HAP-1 (cell line): Measurements from ENCODE around the gene IL1RL1.

Experiments used
- DNase-seq, 2 experiments: peaks; one replicate each; pipeline ENCODE4 v3.0.0-alpha.2; 2016 to 2020; ENCODE audit warnings: low spot score in 2 of 2
- H3K27me3 ChIP-seq: fragments of 250-450 bp; sonication (Bioruptor Pico); 2 replicates; pipeline ENCODE4 v1.5.1; 2020; ENCODE audit warnings: low read depth, mild to moderate bottlenecking, moderate library complexity
- H3K36me3 ChIP-seq: fragments of 250-450 bp; sonication (Bioruptor Pico); replicated peaks from 2 replicates; pipeline ENCODE4 v1.5.1; 2020; ENCODE audit warnings: mild to moderate bottlenecking
- H3K4me1 ChIP-seq: fragments of 250-450 bp; sonication (Bioruptor Pico); 2 replicates; pipeline ENCODE4 v1.5.1; 2020; ENCODE audit warnings: mild to moderate bottlenecking
- H3K4me3 ChIP-seq: fragments of 250-450 bp; sonication (Bioruptor Pico); 2 replicates; pipeline ENCODE4 v1.5.1; 2020; ENCODE audit warnings: mild to moderate bottlenecking, moderate library complexity
- H3K9me3 ChIP-seq: fragments of 250-450 bp; sonication (Bioruptor Pico); 2 replicates; pipeline ENCODE4 v1.5.1; 2020; ENCODE audit warnings: mild to moderate bottlenecking, moderate library complexity
- in situ Hi-C: fragments of 300-500 bp; cut with MboI; formaldehyde crosslinking; loops from 3 replicates; pipeline ENCODE4 v1.14.3; 2020; ENCODE audit warnings: low sequenced_read_pairs, inconsistent platforms, mixed read lengths

The IL1RL1 gene

DNA sequence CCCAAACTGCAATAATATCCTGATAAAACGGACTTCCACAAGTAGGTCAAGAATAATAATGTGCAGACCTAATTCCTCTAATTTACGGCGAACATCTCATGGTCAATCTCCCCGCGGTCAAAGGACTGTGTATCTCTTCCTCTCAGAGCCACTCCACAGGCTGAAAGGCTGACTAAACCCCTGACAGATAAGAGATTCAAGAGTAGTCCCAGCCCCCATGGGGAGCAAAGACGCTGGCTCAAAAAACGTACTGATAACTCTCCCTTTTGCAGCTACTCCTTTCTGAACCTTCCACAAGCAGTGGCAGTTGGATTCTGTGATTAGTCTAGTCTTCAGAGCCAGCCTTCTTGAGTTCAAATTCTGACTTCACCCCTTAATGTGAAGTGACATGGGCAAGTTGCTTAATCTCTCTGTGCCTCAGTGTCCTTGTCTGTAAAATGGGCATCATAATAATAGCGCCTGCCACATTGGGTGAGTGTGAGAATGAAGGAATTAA is 24.6 kb downstream of the IL1RL1 start:
- in situ Hi-C loops = no loop called here
- no peak for DNase-seq
- H3K27me3 ChIP-seq = no peaks in the 10 kb centered on the region
- no peaks in the 10 kb centered on the region for H3K4me1 ChIP-seq
- no peaks in the 10 kb centered on the region for H3K36me3 ChIP-seq
- no peaks in the 10 kb centered on the region for H3K9me3 ChIP-seq
- no peak overlapping the region for H3K4me3 ChIP-seq

- Histone ChIP-seq H3K36me3 (no peaks in the 10 kb centered on the region), H3K4me3 (no peak overlapping the region), H3K9me3 (no peaks in the 10 kb centered on the region), H3K4me1 (no peaks in the 10 kb centered on the region), H3K27me3 (no peaks in the 10 kb centered on the region)
- in situ Hi-C loops = no loop called here
- no peak for DNase-seq
These were observed 25.2 kb downstream of the IL1RL1 start for GRCh38 chr2:102336502-102336945.

- no peaks in the 10 kb centered on the region for H3K36me3 ChIP-seq
- H3K9me3 ChIP-seq = no peaks in the 10 kb centered on the region
- H3K4me3 ChIP-seq = no peak overlapping the region
- no peaks in the 10 kb centered on the region for H3K4me1 ChIP-seq
- no peak for DNase-seq
- in situ Hi-C loops = no loop called here
- no peaks in the 10 kb centered on the region for H3K27me3 ChIP-seq
These were observed 25.6 kb downstream of the IL1RL1 start for GRCh38 chr2:102337012-102337411.

- DNase-seq = no peak
- in situ Hi-C loops = no loop called here
- Histone ChIP-seq H3K9me3 (no peaks in the 10 kb centered on the region), H3K4me1 (no peaks in the 10 kb centered on the region), H3K36me3 (no peaks in the 10 kb centered on the region), H3K27me3 (no peaks in the 10 kb centered on the region), H3K4me3 (no peak overlapping the region)
These were observed 26.4 kb downstream of the IL1RL1 start for GRCh38 chr2:102337481-102338386.

DNA sequence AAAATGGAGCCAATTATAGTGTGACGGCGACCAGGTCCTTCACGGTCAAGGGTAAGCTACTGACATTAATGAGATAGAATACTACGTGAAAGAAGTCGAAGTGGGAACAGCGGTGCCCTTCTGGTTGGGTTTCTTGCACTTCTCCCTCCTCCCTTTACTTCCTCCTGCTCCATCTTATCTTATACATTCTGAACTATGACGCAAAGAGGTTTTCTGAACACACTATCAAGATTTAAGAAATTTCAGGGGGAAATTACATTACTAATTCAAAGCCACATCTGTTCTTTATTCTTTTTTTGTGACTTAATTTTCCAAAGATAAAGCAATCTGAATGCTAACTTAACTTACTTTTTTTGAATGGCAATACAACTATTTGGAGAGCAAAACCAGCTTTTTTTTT is 29.4 kb downstream of the IL1RL1 start:
- no peaks in the 10 kb centered on the region for H3K27me3 ChIP-seq
- H3K4me3 ChIP-seq = no peak overlapping the region
- no peak for DNase-seq
- H3K36me3 ChIP-seq = no peaks in the 10 kb centered on the region
- H3K4me1 ChIP-seq = no peaks in the 10 kb centered on the region
- in situ Hi-C loops = no loop called here
- no peaks in the 10 kb centered on the region for H3K9me3 ChIP-seq

DNA sequence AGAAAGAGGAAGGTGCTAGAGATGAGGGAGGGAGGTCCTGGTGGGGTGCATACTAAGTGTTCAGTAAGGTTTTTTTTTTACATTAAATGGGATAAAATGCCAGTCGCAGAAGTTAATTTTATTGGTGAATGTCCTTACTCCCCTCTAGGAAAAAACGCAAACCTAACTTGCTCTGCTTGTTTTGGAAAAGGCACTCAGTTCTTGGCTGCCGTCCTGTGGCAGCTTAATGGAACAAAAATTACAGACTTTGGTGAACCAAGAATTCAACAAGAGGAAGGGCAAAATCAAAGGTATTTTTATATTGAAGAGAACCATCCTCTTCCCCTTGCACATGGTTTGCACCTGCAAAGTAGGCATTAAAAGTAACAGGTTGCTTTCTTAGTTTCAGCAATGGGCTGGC is 31.5 kb downstream of the IL1RL1 start:
- H3K9me3 ChIP-seq = no peaks in the 10 kb centered on the region
- in situ Hi-C loops = no loop called here
- H3K27me3 ChIP-seq = no peaks in the 10 kb centered on the region
- no peak for DNase-seq
- no peaks in the 10 kb centered on the region for H3K36me3 ChIP-seq
- no peaks in the 10 kb centered on the region for H3K4me1 ChIP-seq
- no peak overlapping the region for H3K4me3 ChIP-seq

GRCh38 chr2:102344397-102344796 is 33.0 kb downstream of the IL1RL1 start:
- H3K9me3 ChIP-seq = no peaks in the 10 kb centered on the region
- in situ Hi-C loops = no loop called here
- H3K27me3 ChIP-seq = no peaks in the 10 kb centered on the region
- no peak overlapping the region for H3K4me3 ChIP-seq
- H3K4me1 ChIP-seq = no peaks in the 10 kb centered on the region
- DNase-seq = no peak
- no peaks in the 10 kb centered on the region for H3K36me3 ChIP-seq

DNA sequence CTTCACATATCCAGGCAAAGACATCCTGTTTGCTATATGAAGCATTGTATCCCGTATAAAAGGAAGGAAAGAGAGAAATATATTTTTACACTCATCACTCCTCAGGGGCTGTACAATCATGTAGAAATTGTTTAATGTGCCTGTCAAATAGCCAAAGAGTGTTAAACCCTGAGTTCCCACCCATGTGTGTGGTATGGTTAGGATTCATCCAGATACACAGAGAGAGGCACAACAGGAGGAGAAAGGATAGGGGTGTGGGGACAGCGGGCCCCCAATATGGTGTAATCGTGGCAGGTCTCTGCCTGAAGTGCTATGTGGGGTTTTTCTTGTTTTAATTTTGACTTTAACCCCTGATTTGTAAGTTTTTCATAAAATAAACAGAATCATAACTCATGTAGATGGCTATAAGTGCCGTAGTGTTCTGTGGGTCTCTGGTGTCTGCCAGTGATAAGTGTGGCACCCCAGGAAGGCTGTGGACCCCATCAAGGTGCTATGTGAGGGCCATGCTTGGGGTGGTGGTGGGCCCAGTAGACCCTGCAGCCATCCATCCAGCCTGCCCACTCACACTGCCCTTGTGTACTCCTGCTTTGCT is 34.1 kb downstream of the IL1RL1 start:
- H3K4me1 ChIP-seq = no peaks in the 10 kb centered on the region
- no peak for DNase-seq
- no peaks in the 10 kb centered on the region for H3K36me3 ChIP-seq
- H3K27me3 ChIP-seq = no peaks in the 10 kb centered on the region
- in situ Hi-C loops = no loop called here
- no peak overlapping the region for H3K4me3 ChIP-seq
- no peaks in the 10 kb centered on the region for H3K9me3 ChIP-seq

DNA sequence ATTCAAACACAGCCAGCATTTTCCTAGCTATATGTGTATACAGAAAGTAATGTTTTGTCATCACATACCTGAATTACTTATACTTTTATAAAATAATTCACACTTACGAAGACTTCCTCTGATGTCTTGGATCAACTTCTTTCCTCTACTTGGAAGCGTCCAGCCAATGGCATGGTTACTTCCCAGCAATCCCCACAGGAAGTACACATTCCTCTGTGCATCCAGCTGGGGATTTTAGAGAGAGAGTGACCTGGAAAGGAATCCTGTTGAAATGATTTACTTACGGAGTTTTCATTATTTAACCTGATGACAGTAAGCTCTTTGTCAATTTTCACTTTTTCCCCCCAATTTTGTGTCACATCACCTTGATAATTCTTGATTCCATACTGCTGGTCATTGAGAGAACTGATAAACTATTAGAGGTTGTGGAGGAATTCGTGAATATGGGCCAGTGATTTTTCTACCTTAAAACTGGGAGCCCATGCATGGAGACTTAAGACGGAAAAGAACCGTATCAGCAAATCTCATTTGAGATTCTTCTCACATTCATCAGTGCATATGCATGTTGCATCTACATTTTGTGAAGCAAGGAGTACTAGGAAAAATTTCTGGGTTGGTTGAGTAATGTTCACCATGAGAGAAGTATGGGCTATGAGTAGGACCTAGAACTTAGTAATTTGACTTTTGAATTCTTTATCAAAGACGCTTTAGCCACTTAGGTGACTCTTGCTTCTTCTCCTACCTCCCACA is 35.2 kb downstream of the IL1RL1 start:
- in situ Hi-C loops = no loop called here
- no peaks in the 10 kb centered on the region for H3K27me3 ChIP-seq
- no peaks in the 10 kb centered on the region for H3K36me3 ChIP-seq
- no peaks in the 10 kb centered on the region for H3K9me3 ChIP-seq
- H3K4me1 ChIP-seq = no peaks in the 10 kb centered on the region
- no peak for DNase-seq
- H3K4me3 ChIP-seq = no peak overlapping the region

DNA sequence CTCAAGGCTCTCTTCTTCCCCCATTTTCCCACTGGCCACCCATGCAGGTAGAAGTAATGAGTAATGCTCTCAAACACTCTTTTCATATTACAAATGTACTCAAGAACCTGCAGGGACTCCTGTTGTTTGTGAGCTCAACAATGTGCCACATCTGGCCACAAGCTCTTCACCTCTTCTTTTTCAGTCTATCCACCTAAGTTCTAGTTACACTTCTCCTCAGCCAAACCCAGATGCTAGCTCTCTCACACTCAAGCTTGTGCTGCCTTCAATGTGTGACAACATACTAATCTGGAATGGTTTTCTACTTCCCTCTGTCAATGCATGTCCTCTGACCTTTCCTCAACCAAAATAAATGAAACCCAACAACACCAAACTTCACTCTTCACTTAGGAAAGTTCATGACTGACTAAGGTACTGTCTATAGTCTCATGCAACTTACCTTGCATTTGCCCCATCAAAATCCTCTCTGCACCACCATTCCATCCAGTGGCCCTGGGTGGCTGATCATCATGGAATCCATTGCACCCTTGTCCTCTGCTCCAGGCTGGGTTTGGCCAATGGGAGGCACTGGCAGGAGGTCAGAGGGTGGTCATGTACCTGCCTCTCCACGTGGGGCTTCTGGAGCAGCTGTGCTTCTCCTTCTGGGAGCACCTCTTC is 38.9 kb downstream of the IL1RL1 start:
- DNase-seq = no peak
- in situ Hi-C loops = no loop called here
- no peaks in the 10 kb centered on the region for H3K36me3 ChIP-seq

DNA sequence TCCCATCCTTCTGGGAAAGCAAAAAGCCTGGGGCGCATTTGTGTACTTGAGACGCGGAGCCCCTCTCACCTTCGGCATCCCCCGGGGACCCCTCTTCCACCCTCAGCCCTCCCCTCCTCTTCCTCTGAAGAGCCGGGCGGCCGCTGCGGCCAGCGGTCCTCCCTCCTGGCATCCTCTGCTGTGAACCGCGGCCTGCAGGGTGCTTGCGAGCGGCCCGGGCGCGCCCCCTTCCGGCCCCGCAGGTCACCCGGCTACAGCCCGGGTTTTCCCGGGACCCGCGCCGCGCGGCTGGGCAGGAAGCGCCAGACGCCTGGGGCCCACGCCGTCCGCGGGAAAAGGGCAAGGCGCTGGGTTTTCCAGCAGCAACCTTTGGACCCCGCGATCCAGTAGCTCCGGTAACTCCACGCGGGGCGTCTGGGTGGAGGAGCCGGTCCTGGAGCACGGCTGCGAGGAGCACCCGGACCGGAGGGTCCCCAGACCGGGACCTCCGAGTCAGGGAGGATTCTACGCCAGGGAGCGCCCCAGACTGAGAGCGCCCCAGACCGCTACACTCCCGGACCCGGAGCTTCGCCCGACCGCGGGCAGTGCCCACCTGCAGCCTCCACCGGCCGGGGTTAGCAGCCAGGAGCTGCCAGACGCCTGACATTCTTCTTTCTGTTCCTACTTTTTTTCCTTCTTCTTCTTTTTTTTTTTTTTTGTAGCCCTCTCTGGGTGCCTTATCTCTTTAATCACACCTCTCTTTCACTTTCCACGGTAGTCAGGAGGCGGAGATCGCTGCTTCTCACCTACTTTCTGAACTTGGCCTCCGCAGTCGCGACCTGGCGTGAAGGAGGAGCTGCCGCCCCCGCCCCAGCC is 44.4 kb downstream of the IL1RL1 start, which contains the start of gene IL18R1:
IL18R1 (plus strand) TSS at position 271 of the 855 bp plus-strand sequence. CDS start 6,865 bp downstream, outside the sequence.
- DNase-seq = no peak
- in situ Hi-C loops = no loop called here

More for the DNA sequence above, 38.9 kb downstream of the IL1RL1 start:
- Histone ChIP-seq H3K27me3 (no peaks in the 10 kb centered on the region), H3K4me3 (no peak overlapping the region), H3K4me1 (no peaks in the 10 kb centered on the region), H3K9me3 (no peaks in the 10 kb centered on the region)

GRCh38 chr2:102356381-102356712 is 45.0 kb downstream of the IL1RL1 start:
- Histone ChIP-seq H3K4me1 (no peaks in the 10 kb centered on the region), H3K27me3 (no peaks in the 10 kb centered on the region), H3K9me3 (no peaks in the 10 kb centered on the region), H3K4me3 (no peak overlapping the region), H3K36me3 (no peaks in the 10 kb centered on the region)
- in situ Hi-C loops = no loop called here
- no peak for DNase-seq

More for the DNA sequence above, 44.4 kb downstream of the IL1RL1 start, which contains the start of gene IL18R1:
- Histone ChIP-seq H3K9me3 (no peaks in the 10 kb centered on the region), H3K4me3 (no peak within 1 kb of the TSS), H3K27me3 (no peaks in the 10 kb centered on the region), H3K4me1 (no peaks in the 10 kb centered on the region), H3K36me3 (no peaks in the 10 kb centered on the region)

GRCh38 chr2:102356741-102357140 is 45.4 kb downstream of the IL1RL1 start:
- in situ Hi-C loops = no loop called here

More at GRCh38 chr2:102356741-102357140, 45.4 kb downstream of the IL1RL1 start:
- Histone ChIP-seq H3K36me3 (no peaks in the 10 kb centered on the region), H3K4me1 (no peaks in the 10 kb centered on the region), H3K9me3 (no peaks in the 10 kb centered on the region), H3K27me3 (no peaks in the 10 kb centered on the region), H3K4me3 (no peak overlapping the region)
- DNase-seq = no peak
